Activated CD4-positive, CD25-positive, alpha-beta regulatory T cell treated with anti-CD3 and anti-CD28 coated beads, Interleukin-2, amount 50 U/mL, for 72 hours (primary cell): ENCODE measurements around the gene DDX1.
"Not testable (repeated sequence)": the region's sequence is repeated elsewhere in the genome, so short reads cannot be mapped to it uniquely, and the experiment has no call there.

ENCODE experiments used
- DNase-seq: peaks from one replicate; pipeline ENCODE4 v3.0.0; 2021

Gene DDX1

GRCh38 chr2:15591692-15592463 lies at the start of gene DDX1:
Gene DDX1, plus strand, starts transcription at chr2:15591868. Its CDS starts 66 bp downstream, at chr2:15591934.
- peak; percentile 86 for DNase-seq

GRCh38 chr2:15542269-15542668 lies 49.4 kb upstream of the DDX1 start:
- DNase-seq, result not testable (repeated sequence)

- DNase-seq, result no peak
These were observed 48.6 kb upstream of the DDX1 start for GRCh38 chr2:15543053-15543452.

DNA sequence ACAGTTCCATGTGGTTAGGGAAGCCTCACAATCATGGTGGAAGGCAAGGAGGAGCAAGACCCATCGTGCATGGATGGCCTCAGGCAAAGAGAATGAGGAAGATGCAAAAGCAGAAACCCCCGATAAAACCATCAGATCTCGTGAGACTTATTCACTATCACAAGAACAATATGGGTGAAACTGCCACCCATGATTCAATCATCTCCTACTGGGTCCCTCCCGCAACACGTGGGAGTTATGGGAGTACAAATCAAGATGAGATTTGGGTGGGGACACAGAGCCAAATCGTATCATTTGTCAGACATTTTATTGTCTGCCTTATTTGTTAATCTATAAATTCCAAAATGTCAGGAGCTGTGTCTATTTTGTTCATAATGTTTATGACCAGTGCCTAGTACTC lies 48.1 kb upstream of the DDX1 start:
- no peak for DNase-seq

- DNase-seq, result no peak
These were observed 47.4 kb upstream of the DDX1 start for GRCh38 chr2:15544227-15544626.

DNA sequence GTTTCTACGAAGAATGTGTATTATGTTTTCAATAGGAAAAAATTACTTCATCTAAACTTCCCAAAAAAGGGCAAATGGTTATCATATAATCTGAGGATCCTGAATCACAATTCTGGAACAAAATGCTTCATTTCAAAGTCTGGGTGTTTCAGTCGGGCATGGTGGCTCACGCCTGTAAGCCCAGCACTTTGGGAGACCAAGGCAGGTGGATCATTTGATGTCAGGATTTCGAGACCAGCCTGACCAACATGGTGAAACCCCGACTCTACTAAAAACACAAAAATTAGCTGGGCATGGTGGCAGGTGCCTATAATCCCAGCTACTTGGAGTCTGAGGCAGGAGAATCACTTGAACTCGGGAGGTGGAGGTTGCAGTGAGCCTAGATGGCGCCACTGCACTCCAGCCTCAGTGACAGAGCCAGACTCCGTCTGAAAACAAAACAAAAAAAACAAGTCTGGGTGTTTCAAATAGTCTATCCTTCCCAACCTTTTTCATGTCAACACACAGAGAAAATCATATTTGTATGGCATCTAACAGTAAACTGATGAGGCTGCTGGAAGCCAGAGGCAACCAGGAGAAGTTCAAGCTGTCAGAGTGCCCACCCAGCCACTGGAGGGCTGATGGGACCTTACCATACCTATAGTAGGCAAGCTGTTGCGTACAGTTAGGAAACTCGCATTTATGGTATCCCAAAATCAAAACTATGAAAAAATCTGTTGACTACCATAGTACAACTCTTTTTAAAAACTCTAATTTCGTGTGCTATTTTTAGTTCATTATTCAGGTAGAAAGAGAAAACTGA lies 45.2 kb upstream of the DDX1 start:
- no peak for DNase-seq

DNA sequence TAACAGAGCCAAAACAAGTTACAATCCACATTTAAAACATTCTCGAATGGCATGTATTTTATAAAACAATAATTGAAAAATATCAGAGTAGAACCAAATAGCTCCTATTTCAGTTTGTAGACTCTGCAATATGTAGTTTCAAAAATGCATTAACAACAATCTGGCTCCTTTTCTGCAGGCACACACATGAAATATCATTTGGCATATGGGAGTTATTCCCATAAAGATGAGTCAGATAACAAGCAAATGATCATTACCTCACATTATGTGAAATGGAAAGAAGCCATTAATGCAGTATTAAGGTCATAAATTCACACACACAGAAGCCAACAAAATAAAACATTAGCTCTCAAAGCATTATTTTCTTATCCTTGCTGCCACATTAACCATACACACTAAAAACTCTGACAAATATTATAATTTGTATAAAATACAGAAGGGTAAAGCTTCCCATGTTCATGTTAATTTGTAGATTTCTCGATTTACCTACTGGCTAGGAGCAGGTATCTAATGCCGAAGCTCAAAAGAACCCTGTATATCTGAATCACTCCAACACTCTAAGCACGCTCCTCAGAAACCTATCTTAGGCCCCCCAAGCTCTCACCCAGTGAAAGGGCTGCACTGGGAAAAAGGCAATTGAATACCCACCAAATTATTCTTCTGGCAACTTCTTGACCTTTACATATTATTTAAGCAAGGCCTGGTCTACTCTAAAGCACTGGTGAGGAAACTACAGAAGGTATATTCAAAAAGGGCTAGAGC lies 44.4 kb upstream of the DDX1 start:
- DNase-seq, result no peak

GRCh38 chr2:15548974-15549373 lies 42.7 kb upstream of the DDX1 start:
- no peak for DNase-seq

DNA sequence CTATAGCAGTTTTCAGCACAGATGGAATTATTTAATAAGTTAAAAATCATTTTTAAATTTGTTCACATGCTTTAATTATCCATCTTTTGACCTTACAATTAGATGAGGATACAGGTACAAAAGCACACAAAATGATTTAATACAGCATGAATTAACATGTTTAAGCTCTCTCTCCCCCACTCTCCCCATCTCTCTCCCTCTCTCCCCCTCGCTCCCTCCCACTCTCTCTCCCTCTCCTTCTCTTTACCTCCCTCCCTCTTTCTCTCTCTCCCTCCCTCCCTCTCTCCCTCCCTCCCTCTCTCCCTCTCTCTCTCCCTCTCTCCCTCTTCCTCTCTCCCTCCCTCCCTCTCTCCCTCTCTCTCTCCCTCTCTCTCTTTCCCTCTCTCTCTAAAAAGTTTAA lies 38.1 kb upstream of the DDX1 start:
- no peak for DNase-seq

DNA sequence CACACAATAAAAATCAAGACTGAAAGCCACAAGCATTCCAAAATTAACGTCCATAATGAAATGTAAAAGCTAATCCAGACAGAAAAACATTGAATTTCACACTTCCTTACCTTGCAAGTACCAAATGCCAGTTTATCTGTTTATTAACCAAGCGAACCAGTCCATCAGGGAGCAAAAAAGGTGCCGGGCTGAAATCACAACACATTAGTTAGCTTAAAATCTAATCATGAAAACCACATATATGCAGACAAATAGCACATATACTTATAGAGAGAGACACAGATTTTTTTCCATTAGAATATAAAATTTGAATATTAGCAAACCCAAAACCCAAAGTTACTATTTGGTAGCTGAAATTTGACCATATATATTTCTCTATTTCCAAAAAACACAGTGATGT lies 37.7 kb upstream of the DDX1 start:
- DNase-seq, result no peak

DNA sequence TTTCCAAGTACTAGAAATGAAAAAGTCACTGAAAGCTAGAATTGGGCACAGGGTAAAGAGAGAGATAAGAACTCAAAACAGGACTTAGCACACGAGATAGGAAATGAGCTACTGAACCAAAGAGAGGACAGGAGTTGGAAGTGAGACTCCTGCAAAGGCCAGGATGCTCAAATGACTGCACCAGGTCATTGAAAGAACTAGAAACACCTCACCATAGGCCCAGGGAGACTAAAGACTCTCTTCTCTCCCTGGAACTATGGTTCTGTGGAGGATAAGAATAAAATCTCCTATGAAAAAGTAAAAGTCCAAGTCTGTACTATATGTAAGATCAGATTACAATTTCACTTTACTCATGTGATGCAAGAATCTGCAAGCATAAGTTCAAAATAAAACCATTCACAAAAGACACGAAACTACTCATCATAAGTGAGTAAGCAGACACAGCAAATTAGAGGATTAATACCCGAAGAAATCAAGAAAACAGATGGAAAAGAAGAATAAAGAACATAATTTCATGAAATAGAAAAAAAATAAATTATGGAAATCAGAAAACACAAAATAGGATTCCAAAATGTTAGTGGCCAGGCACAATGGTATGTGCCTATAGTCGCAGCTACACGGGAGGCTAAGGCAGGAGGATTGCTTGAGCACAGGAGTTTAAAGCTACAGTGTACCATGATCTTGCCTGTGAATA lies 37.0 kb upstream of the DDX1 start:
- DNase-seq, result no peak

GRCh38 chr2:15555760-15556193 lies 35.9 kb upstream of the DDX1 start:
- no peak for DNase-seq

DNA sequence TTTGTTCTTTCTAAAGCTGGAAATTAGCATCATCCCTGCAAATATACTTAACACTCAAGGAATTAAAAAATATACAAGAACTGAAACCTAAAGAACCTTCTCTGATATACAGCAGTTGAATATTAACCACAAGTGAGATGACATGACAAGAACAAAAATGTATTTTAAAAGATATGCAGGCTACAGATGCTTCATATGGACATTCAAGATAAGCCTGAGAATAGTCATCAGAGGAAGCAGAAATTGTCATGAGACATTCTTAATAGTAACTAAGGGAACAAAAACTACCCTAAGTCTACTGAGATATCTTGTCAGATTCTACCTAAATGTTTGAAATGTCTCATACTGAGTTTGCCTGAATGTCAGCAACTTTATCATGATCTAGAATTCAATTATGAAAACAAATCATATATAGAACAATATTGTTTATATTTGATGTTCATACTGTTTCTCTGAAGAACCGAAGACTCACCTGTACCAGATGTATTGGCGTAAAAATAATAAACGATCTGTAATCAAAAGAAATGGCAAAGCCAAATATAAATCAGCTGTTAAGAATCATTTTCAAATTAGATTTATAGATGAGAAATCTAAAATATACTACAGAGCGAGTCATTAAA lies 35.2 kb upstream of the DDX1 start:
- no peak for DNase-seq

DNA sequence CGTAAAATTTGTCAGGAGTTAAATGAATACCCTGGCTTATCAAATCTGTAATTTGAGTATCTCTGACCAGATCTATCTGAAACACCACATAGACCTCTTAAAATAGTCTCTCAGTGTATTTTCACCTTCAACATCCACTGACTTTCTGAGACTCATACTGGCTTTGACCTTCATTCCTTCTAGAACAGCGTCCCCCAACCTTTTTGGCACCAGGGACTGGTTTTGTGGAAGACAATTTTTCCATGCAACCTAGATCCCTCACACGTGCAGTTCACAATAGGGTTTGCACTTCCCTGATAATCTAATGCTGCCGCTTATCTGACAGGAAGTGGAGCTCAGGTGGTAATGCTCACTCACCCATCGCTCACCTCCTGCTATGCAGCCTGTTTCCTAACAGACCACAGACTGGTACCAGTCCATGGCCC lies 33.8 kb upstream of the DDX1 start:
- no peak for DNase-seq

GRCh38 chr2:15559379-15560139 lies 32.1 kb upstream of the DDX1 start:
- no peak for DNase-seq

DNA sequence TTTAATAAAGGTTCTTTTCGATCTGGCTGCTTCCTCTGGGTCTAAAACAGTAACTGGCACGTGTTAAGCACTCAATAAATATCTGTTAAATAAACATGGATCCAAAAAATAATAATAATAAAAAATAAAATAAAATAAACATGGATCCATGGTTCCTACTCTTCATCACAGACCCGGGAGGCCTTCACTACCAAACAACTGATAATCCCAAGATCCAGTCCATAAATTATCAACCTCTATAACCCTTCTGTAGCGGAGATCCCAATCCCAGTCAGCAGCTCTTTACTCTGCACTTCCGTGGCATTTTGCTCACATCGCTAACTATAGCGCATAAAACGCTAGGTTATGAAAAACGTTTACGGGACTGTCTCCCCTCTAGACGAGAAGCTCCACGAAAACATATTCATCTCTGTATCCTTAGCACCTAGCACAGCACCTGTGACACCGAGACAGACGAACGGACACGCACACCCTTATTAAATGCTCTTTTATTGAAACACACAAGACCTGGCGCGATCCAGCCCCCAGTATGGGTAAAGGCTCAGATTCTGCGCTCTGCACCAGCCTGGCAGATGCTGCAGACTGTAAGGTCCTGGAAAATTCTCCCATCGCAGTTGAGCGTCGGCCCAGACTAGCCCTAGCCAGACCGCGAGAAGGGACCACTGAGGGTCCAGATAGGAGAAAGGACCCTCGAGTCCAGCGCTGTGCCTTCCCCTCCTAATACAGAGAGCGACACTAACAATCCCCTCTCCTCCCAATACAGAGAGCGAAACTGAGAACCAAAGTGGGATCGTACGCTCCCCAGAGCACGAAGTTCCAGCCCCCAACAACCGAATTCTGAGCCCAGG lies 31.3 kb upstream of the DDX1 start:
- DNase-seq, result no peak

GRCh38 chr2:15560988-15561573 lies 30.6 kb upstream of the DDX1 start, which contains the start of gene NBAS:
Gene NBAS, minus strand, starts transcription at chr2:15561334. Its CDS starts 30 bp downstream, at chr2:15561304.
- peak; percentile 67 for DNase-seq

GRCh38 chr2:15561574-15562344 lies 29.9 kb upstream of the DDX1 start:
- DNase-seq, result no peak

DNA sequence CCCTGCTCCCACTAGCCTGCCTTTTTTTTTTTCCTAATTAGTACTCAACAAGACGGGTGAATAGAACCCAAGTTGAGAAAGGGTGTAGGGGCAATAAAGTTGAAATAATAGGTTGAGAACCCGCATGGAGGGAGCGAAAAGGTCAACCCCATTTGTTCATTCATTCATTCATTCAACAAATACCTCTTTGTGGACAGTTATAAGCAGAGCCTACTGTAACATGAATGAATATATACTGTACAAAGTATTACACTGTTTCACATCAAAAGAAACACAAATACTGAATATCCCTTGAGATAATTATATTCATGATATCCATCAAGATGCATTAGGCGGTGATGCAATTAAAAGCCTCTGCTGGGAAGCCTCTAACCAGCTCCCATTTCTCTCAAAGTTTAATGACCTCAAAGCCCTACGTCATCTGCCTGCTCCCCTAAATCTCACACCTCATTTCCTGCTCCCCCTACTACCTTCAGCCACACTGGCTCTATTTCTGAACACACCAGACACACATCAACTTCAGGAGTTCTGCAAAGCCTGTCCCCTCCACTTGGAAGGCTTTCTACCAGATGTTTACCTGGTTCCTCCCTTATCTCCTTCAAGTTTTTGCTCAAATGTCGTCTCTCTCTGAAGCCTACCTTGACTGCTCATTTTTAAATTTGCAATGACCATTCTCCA lies 29.2 kb upstream of the DDX1 start:
- no peak for DNase-seq
